Measurements from ENCODE around the gene NCKAP5. TPM values are rescaled to one million over a fixed set of nuclear protein-coding genes. Genes with fewer than 3 reads are reported as not detected.

Gene NCKAP5
- total and polyA plus RNA-seq, 2 donors (not counting 1 experiment from before 2014, with no cell fraction given), result not detected

- Histone ChIP-seq H3K4me3 (ENCODE audit: control extremely low read depth in 1 of 5, extremely low read depth in 1 of 5, insufficient read depth in 1 of 5, low read depth in 2 of 5, low read length in 4 of 5) (no peak overlapping the region), H2AFZ (ENCODE audit: insufficient read depth, low read depth, low read length, poor library complexity, severe bottlenecking) (no peak overlapping the region), H3K79me2 (ENCODE audit: control insufficient read depth, insufficient read depth, low read length) (no peaks in the 10 kb centered on the region), H3K9me3 (ENCODE audit: control extremely low read depth in 1 of 3, control insufficient read depth in 2 of 3, insufficient read depth in 1 of 3, low read length in 2 of 3) (peaks cover 0 to 3% (median 0%) of the 10 kb centered on the region in 3 donors), H3K27ac (ENCODE audit: low read length in 2 of 2) (no peak overlapping the region), H3K4me1 (ENCODE audit: control insufficient read depth in 2 of 2, insufficient read depth in 2 of 2, low read length in 2 of 2) (no peaks in the 10 kb centered on the region), H3K9ac (ENCODE audit: low read length) (no peak overlapping the region), H3K4me2 (replicated peaks; ENCODE audit: low read depth, low read length, poor library complexity, severe bottlenecking) (no peak overlapping the region), H3K27me3 (replicated peaks in 1 of 4; ENCODE audit: control extremely low read depth in 1 of 4, control insufficient read depth in 3 of 4, insufficient read depth in 4 of 4, low read length in 3 of 4) (no peaks in the 10 kb centered on the region), H3K36me3 (replicated peaks in 1 of 2; ENCODE audit: control extremely low read depth in 1 of 2, control insufficient read depth in 1 of 2, extremely low read depth in 1 of 2, insufficient read depth in 2 of 2, low read length in 1 of 2) (no peaks in the 10 kb centered on the region), H4K20me1 (ENCODE audit: control insufficient read depth, insufficient read depth, low read length, poor library complexity, severe bottlenecking) (no peaks in the 10 kb centered on the region)
- ChIA-PET CTCF (no interaction called here), POLR2A (no interaction called here)
- no peak overlapping the region for H3K27ac Mint-ChIP-seq
- H3K27me3 Mint-ChIP-seq, result no peaks in the 10 kb centered on the region
- H3K9me3 Mint-ChIP-seq (ENCODE audit: insufficient read depth), result no peaks in the 10 kb centered on the region
- H3K4me1 Mint-ChIP-seq, result no peaks in the 10 kb centered on the region
- no peak overlapping the region for H3K4me3 Mint-ChIP-seq
- TF ChIP-seq, protein P1, sequence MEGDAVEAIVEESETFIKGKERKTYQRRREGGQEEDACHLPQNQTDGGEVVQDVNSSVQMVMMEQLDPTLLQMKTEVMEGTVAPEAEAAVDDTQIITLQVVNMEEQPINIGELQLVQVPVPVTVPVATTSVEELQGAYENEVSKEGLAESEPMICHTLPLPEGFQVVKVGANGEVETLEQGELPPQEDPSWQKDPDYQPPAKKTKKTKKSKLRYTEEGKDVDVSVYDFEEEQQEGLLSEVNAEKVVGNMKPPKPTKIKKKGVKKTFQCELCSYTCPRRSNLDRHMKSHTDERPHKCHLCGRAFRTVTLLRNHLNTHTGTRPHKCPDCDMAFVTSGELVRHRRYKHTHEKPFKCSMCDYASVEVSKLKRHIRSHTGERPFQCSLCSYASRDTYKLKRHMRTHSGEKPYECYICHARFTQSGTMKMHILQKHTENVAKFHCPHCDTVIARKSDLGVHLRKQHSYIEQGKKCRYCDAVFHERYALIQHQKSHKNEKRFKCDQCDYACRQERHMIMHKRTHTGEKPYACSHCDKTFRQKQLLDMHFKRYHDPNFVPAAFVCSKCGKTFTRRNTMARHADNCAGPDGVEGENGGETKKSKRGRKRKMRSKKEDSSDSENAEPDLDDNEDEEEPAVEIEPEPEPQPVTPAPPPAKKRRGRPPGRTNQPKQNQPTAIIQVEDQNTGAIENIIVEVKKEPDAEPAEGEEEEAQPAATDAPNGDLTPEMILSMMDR (IDR thresholded peaks at IDR 0.05), result no peak
- TF ChIP-seq EZH2 (IDR thresholded peaks at IDR 0.05; ENCODE audit: borderline replicate concordance, insufficient read depth, low read depth, low read length, poor library complexity, severe bottlenecking), result no peak
- 70% methylated on average over 1 of the region's 3 CpGs for WGBS (ENCODE audit: insufficient coverage)
- intact Hi-C loops (cut with micrococcal nuclease), result no loop called here
- ATAC-seq (ENCODE audit: low read depth) (no peak), DNase-seq (no peak)
Observed at GRCh38 chr2:133025004-133025403, 543.3 kb downstream of the NCKAP5 start.

DNA sequence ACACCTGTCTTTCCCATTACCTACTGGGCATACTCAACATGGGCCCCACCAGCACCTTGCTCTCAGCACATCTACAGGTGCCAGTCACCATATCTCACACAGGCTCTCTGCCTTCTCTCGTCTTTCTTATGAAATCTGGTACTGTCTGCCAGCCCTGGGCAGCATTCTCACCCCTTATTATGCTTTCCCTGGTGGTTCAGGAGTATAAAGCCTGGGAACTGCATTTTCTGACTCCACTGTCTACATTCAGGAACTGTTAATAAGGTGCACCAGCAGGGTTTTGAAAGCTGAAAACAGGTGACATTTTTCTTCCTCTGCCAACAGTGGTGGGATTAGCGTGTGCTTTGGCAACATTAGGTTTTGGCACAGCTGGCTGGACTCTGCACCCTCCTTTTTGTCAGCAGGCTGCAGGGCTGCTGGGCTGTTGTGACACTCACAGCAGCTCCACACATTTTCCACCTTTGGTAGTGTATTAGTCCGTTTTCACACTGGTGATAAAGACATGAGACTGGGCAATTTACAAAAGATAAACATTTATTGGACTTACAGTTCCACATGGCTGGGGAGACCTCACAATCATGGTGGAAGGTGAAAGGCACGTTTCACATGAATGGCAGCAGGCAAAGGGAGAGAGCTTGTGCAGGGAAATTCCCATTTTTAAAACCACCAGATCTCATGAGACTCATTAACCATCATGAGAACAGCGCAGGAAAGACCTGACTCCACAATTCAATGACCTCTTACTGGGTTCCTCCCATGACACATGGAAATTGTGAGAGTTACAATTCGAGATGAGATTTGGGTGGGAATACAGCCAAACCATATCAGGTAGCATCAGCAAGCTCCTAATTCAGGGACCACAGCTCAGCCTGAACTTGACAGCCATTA is 555.2 kb downstream of the NCKAP5 start:
- POLR2A ChIA-PET, result no interaction called here
- DNase-seq (no peak), ATAC-seq (ENCODE audit: low read depth) (no peak)
- Histone ChIP-seq H3K9ac (ENCODE audit: low read length) (no peak overlapping the region), H4K20me1 (ENCODE audit: control insufficient read depth, insufficient read depth, low read length, poor library complexity, severe bottlenecking) (no peaks in the 10 kb centered on the region), H3K4me2 (replicated peaks; ENCODE audit: low read depth, low read length, poor library complexity, severe bottlenecking) (no peak overlapping the region), H3K4me3 (ENCODE audit: control extremely low read depth in 1 of 5, extremely low read depth in 1 of 5, insufficient read depth in 1 of 5, low read depth in 2 of 5, low read length in 4 of 5) (no peak overlapping the region), H2AFZ (ENCODE audit: insufficient read depth, low read depth, low read length, poor library complexity, severe bottlenecking) (no peak overlapping the region), H3K4me1 (ENCODE audit: control insufficient read depth in 2 of 2, insufficient read depth in 2 of 2, low read length in 2 of 2) (no peaks in the 10 kb centered on the region), H3K27ac (ENCODE audit: low read length in 2 of 2) (no peak overlapping the region), H3K79me2 (ENCODE audit: control insufficient read depth, insufficient read depth, low read length) (no peaks in the 10 kb centered on the region), H3K27me3 (replicated peaks in 1 of 4; ENCODE audit: control extremely low read depth in 1 of 4, control insufficient read depth in 3 of 4, insufficient read depth in 4 of 4, low read length in 3 of 4) (no peaks in the 10 kb centered on the region), H3K36me3 (replicated peaks in 1 of 2; ENCODE audit: control extremely low read depth in 1 of 2, control insufficient read depth in 1 of 2, extremely low read depth in 1 of 2, insufficient read depth in 2 of 2, low read length in 1 of 2) (no peaks in the 10 kb centered on the region), H3K9me3 (ENCODE audit: control extremely low read depth in 1 of 3, control insufficient read depth in 2 of 3, insufficient read depth in 1 of 3, low read length in 2 of 3) (peaks cover 0 to 7% (median 0%) of the 10 kb centered on the region in 3 donors)
- no peaks in the 10 kb centered on the region for H3K27me3 Mint-ChIP-seq
- no peak overlapping the region for H3K4me3 Mint-ChIP-seq
- WGBS (ENCODE audit: insufficient coverage), result 66% methylated on average over 2 of the region's 6 CpGs
- intact Hi-C loops (cut with micrococcal nuclease), result no loop called here
- no peak overlapping the region for H3K27ac Mint-ChIP-seq
- TF ChIP-seq, protein P1 (IDR thresholded peaks at IDR 0.05), result no peak
- no peak for TF ChIP-seq EZH2 (IDR thresholded peaks at IDR 0.05; ENCODE audit: borderline replicate concordance, insufficient read depth, low read depth, low read length, poor library complexity, severe bottlenecking)
- no peaks in the 10 kb centered on the region for H3K4me1 Mint-ChIP-seq
- no peaks in the 10 kb centered on the region for H3K9me3 Mint-ChIP-seq (ENCODE audit: insufficient read depth)
- CTCF ChIA-PET, result no interaction called here
